Gastroesophageal sphincter (tissue), 4 donors: Measurements from ENCODE around the gene IRF5. TPM values are rescaled to one million over a fixed set of nuclear protein-coding genes. Genes with fewer than 3 reads are reported as not detected.

Experiments used
- ATAC-seq: fragments of 150-250 bp; one replicate; pipeline ENCODE4 v1.9.1; 2016; ENCODE audit warnings: mild to moderate bottlenecking, moderate library complexity
- H3K27ac ChIP-seq, 4 donors: fragments of 200-600 bp; sonication (generic) in 3 of 4; 1 replicate in 3 of 4; 2 replicates in 1 of 4; pipeline ENCODE4 v1.5.1; 2016 to 2019
- H3K27me3 ChIP-seq: fragments of 200-600 bp; sonication (generic); one replicate; pipeline ENCODE4 v1.5.1; 2019
- H3K36me3 ChIP-seq, 2 donors: fragments of 200-600 bp; sonication (generic); one replicate each; pipeline ENCODE4 v1.5.1; 2019; ENCODE audit warnings: control low read depth in 1 of 2
- H3K4me1 ChIP-seq, 3 donors: fragments of 200-600 bp; sonication (generic); 1 replicate in 2 of 3; 2 replicates in 1 of 3; pipeline ENCODE4 v1.5.1; 2016 to 2019; ENCODE audit warnings: control low read depth in 2 of 3
- H3K4me3 ChIP-seq, 2 donors: fragments of 200-600 bp; sonication (generic); one replicate each; pipeline ENCODE4 v1.5.1; 2019; ENCODE audit warnings: mild to moderate bottlenecking in 1 of 2, moderate library complexity in 1 of 2
- H3K9me3 ChIP-seq, 3 donors: fragments of 200-600 bp; sonication (generic); one replicate each; pipeline ENCODE4 v1.5.1; 2017 to 2019; ENCODE audit warnings: control low read depth in 2 of 3
- CTCF ChIP-seq, 4 experiments: fragments of 200-600 bp in 2 of 4; fragments of 450-650 bp in 2 of 4; sonication (generic) in 1 of 4; IDR thresholded peaks; one replicate each; pipeline ENCODE4 v1.5.1; 2017 to 2019; ENCODE audit warnings: antibody characterized with exemption in 4 of 4, mild to moderate bottlenecking in 2 of 4, moderate library complexity in 2 of 4
- EP300 ChIP-seq: sonication (generic); formaldehyde crosslinking; IDR thresholded peaks from one replicate; pipeline ENCODE4 v1.6.1; 2017; ENCODE audit warnings: antibody characterized with exemption, mild to moderate bottlenecking
- POLR2A ChIP-seq, 2 donors: fragments of 450-650 bp; IDR thresholded peaks; one replicate each; pipeline ENCODE4 v1.6.1; 2017; ENCODE audit warnings: antibody characterized with exemption in 2 of 2, mild to moderate bottlenecking in 2 of 2, moderate library complexity in 1 of 2
- POLR2AphosphoS5 ChIP-seq: sonication (generic); formaldehyde crosslinking; IDR thresholded peaks from one replicate; pipeline ENCODE4 v1.6.1; 2017; ENCODE audit warnings: antibody characterized with exemption
- WGBS, 2 donors: methylation state at CpG; one replicate each; pipeline ENCODE4 v1.1.5; 2018; ENCODE audit warnings: low coverage in 1 of 2; 5-methylcytosine and 5-hydroxymethylcytosine counted together
- total RNA-seq, 4 donors: library from RNA; depleted of rRNA; stranded (reverse); fragments of >200 nt; gene quantifications; one replicate each; pipeline ENCODE4 v1.1.0, GENCODE V29; 2016

Gene IRF5
- total RNA-seq: 10 to 100 TPM in 1 of 4 donors, 1 to 10 TPM in 3; 6.6 to 10.1 (median 8.2) TPM

DNA sequence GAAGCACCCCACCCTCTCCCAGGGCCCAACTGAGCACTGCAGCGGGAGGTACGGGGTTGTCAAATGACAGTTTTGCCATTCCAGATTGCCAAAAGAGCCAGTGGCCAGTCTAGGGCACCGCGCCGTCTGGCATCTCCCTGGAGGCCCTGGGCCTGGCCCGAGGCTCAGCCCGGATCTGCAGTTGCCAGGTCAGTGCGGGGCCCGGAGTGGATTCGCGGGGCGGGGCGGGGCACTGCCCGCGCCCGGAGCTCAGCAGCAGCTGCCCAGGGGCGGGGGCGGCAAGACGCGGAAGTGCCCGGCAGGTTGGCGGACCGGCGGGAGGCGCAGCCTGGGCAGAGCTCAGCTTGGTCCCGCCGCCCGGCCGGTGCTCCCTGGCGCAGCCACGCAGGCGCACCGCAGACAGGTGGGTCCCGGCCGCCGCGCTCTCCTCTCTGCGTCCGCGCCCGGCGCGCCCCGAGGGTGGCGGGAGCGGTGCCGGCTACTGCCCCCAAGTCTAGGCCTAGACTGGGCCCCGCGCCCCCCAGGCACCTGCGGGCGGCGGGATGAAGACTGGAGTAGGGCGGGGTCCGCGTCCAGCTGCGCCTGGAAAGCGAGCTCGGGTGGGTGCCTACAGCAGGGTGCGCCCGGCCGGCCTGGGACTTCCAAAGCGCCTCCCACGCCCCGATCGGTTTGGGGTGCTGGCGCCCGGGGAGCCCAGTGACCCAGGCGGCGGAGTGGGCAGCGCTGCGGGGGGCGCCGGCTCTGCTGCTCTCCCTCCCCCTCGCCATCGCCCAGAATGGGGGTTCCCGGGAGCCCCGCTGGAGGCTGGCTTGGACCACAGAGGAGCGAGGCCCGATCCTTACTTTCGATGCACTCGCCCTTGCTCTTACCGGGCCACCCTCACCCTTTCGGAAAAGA, at the start of gene IRF5:
Gene IRF5, plus strand, starts transcription at position 281 of the 897 bp plus-strand sequence. CDS start 4,155 bp downstream, outside the sequence.
- H3K36me3 ChIP-seq: no peaks in the 10 kb centered on the region
- 0% methylated on average over 4 of the region's 83 CpGs; no CpG with 5 or more reads in 1 of the 2 donors for WGBS, 2 donors
- H3K9me3 ChIP-seq: no peaks in the 10 kb centered on the region
- H3K4me3 ChIP-seq: peak within 1 kb of the TSS; percentile 22 to 58
- H3K27ac ChIP-seq: peak within 1 kb of the TSS in 3 of 4 donors; percentile 19 to 73 (median 37)
- ATAC-seq: peak; percentile 39
- peaks cover 0 to 21% (median 10%) of the 10 kb centered on the region in 3 donors for H3K4me1 ChIP-seq
- TF ChIP-seq POLR2AphosphoS5: no peak
- peak in 1 of 2 donors; percentile 30 for TF ChIP-seq POLR2A (IDR thresholded peaks at IDR 0.05)
- H3K27me3 ChIP-seq: peaks cover 80% of the 10 kb centered on the region

DNA sequence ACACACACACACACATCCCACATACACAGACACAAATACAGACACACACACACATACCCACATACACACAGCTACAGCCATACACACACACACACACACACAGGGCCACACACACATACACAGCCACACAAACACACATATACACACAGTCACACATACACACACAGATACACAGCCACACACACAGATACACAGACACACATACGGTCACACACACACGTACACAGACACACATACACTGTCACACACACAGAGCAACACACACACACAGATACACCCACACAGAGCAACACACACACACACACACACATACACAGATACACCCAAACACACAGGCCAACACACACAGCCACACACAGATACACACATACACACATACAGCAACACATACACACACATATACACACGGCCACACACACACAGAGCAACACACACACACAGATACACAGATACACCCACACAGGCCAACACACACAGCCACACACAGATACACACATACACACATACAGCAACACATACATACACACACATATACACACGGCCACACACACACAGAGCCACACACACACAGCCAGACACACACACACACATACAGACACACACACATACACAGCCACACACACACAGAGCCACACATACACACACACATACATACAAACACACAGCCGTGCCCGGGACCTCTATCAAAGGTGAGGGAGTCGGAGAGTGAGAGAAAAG, 49.5 kb upstream of the IRF5 start:
- 50 to 57% methylated on average over 1 to 2 of the region's 7 CpGs for WGBS, 2 donors

GRCh38 chr7:128888756-128889095, 49.0 kb upstream of the IRF5 start:
- Histone ChIP-seq H3K27ac (no peak overlapping the region), H3K9me3 (no peaks in the 10 kb centered on the region), H3K36me3 (no peaks in the 10 kb centered on the region), H3K4me3 (no peak overlapping the region), H3K4me1 (peaks cover 0 to 12% (median 0%) of the 10 kb centered on the region in 3 donors), H3K27me3 (peaks cover 43% of the 10 kb centered on the region)
- no peak for TF ChIP-seq POLR2AphosphoS5
- no peak for TF ChIP-seq POLR2A (IDR thresholded peaks at IDR 0.05)
- no peak for TF ChIP-seq CTCF (IDR thresholded peaks at IDR 0.05)
- WGBS, 2 donors: 40 to 79% methylated on average over 1 to 8 of the region's 11 CpGs
- ATAC-seq: no peak

More for the DNA sequence above, 49.5 kb upstream of the IRF5 start:
- Histone ChIP-seq H3K4me3 (no peak overlapping the region), H3K36me3 (no peaks in the 10 kb centered on the region), H3K27me3 (peaks cover 43% of the 10 kb centered on the region), H3K27ac (no peak overlapping the region), H3K9me3 (no peaks in the 10 kb centered on the region), H3K4me1 (peaks cover 0 to 15% (median 0%) of the 10 kb centered on the region in 3 donors)
- no peak for ATAC-seq
- TF ChIP-seq POLR2A (IDR thresholded peaks at IDR 0.05) (no peak), POLR2AphosphoS5 (no peak), CTCF (IDR thresholded peaks at IDR 0.05) (no peak), EP300 (no peak)

DNA sequence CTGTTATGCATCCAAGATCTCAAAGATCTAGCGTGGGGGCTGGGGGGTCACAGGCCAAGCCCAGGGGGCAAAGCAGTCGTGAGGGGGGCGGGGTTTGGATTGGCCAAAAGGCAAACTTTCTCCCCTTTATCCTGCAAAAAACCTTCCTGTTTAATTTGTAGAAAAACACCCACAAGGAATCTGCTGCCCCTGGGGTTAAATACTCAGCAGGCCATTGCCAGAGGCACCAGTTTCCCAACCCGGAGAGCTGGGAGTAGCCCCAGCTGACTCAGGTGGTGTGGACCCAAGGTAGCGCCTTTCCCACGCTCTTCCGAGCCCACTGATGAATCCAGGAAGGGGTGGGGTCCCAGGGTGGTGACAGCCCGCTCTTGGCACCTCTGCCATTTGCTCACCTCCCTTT, 48.6 kb upstream of the IRF5 start:
- Histone ChIP-seq H3K27ac (no peak overlapping the region), H3K9me3 (no peaks in the 10 kb centered on the region), H3K27me3 (peaks cover 43% of the 10 kb centered on the region), H3K4me1 (peaks cover 0 to 10% (median 0%) of the 10 kb centered on the region in 3 donors), H3K4me3 (no peak overlapping the region), H3K36me3 (no peaks in the 10 kb centered on the region)
- ATAC-seq: no peak
- WGBS, 2 donors: 72 to 100% methylated on average over 1 to 5 of the region's 8 CpGs
- no peak for TF ChIP-seq EP300
- TF ChIP-seq CTCF (IDR thresholded peaks at IDR 0.05): no peak
- no peak for TF ChIP-seq POLR2A (IDR thresholded peaks at IDR 0.05)
- TF ChIP-seq POLR2AphosphoS5: no peak

DNA sequence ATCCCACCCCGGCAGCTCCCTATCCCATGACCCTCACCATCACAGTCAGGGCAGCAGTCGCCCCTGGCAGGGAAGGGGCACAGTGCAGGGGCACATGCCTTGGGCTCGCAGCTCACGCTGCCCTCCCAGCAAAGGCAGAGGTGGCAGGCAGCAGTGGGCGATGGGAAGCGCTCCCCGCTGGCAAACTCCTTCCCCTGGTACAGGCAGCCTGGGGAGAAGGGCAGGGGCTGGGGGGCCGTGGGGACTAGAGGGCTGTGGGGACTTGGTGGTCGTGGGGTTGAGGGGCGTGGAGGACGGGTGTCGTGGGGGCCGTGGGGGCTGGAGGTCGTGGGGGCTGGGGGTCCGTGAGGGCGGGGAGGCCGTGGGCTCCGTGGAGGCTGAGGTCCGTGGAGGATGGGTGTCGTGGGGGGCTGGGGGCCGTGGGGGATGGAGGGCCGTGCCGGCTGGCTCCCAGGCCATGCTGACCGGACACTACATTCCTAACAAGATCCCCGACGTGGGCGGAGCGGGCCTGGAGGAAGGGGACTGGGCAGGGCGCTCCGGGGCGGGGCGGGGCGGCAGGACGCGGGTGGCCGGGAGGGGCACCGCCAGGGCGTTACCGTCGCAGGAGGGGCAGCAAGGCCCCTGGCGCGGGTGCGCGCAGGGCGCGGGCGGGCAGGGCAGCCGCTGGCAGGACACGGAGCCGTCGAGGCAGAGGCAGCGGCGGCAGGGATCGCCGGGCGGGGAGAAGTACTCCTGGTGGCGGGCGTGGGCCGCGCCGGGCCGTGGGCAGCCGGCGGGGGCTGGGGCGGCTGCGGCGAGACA, 47.2 kb upstream of the IRF5 start:
- WGBS, 2 donors: 47% methylated on average over 7 of the region's 67 CpGs; no CpG with 5 or more reads in 1 of the 2 donors

More for the DNA sequence above, 47.2 kb upstream of the IRF5 start:
- Histone ChIP-seq H3K27me3 (peaks cover 43% of the 10 kb centered on the region), H3K9me3 (no peaks in the 10 kb centered on the region), H3K36me3 (no peaks in the 10 kb centered on the region), H3K27ac (no peak overlapping the region), H3K4me3 (peak overlapping the region in 1 of 2 donors; percentile 42), H3K4me1 (peaks cover 0 to 10% (median 0%) of the 10 kb centered on the region in 3 donors)
- peak in 1 of 4 experiments; percentile 7 for TF ChIP-seq CTCF (IDR thresholded peaks at IDR 0.05)
- no peak for TF ChIP-seq EP300
- ATAC-seq: peak; percentile 29
